HG03097 (cell line): ENCODE measurements around the gene TOP3B.
"Not testable (repeated sequence)": the region's sequence is repeated elsewhere in the genome, so short reads cannot be mapped to it uniquely, and the experiment has no call there.

ENCODE experiments used
- ATAC-seq: cut with Tn5 transposase; IDR thresholded peaks from one replicate; pipeline ENCODE4 v1.9.1; 2021; ENCODE audit not compliant: unreplicated experiment, low FRiP score

TOP3B gene

DNA sequence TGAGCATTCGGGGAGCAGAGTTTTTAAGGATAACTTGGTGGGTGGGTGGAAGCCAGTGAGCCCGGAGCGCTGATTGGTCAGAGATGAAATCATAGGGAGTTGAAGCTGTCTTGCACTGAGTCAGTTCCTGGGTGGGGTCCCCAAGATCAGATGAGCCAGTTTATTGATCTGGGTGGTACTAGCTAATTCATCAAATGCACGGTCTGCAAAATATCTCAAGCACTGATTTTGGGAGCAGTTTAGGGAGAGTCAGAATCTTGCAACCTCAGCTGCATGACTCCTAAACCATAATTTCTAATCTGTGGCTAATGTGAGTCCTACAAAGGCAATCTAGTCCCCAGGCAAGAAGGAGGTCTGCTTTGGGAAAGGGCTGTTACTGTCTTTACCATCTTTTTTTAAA is 72.2 kb downstream of the TOP3B start:
- ATAC-seq = not testable (repeated sequence)

DNA sequence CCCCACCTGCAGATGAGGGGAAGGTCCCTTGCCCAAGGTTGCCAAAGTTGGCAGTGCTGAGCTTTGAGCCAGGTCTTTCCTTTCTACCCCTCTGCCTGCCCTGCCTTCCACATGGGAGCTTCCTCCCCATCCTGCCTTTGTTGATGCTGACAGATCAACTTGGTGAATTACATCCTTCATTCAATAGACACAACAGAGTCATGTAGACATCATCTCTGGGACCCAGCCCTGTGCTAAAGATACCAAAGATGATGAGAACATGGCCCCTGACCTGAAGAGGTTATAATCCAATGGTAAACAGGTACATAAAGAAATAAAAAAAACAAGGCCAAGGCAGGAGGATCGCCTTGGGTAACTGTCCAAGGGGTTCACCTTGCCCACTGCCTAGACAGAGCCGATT is 72.7 kb downstream of the TOP3B start:
- ATAC-seq = no peak

DNA sequence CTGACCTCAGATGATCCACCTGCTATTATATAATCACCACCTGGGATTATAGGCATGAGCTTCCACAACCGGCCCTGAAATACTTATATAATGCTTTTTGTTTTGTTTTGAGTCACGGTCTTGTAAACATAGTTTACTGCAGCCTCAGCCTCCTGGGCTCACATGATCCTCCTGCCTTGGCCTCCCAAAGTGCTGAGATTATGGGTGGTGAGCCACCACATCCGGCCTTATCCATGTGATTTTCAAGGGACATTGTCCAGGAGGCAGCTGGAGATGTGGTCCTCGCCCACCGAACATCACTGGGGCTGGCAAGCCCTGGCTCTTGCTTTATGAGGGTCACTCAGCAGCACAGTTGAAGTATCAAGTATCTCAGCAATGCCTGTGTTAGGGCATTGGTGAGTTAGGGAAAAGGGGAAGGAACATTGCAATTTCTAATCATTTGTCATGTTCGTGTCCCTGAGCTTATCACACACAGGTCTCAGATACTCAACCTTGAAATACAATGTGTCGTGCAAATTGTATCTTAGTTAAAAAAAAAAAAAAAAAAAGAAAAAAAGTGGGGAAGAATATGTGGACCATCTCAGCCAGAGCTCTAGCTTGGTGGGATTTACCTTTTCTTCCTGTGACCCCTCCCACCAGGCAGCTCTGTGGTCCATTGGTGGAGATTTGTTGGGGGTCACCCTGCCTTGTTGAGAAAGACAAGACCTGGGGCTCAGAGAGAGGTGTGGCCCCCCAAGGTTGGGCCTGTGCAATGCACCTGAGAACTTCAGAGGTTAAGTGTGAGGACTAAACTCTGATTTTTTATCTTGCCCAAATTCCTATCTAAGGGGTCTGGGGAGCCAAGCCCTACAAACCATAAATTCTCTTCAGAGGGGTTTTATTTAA is 74.7 kb downstream of the TOP3B start:
- ATAC-seq = no peak
